Islet of Langerhans (tissue), 1 donor: ENCODE measurements around the gene GLI2.

Experiments
- FAIRE-seq: peaks from one replicate; lab custom pipeline; 2011; peaks lifted over from hg19 to GRCh38; lab: Jason Lieb, UNC

The GLI2 gene

GRCh38 chr2:120738786-120739437 is 3.2 kb downstream of the GLI2 start:
- FAIRE-seq = no peak

- FAIRE-seq = no peak
These were observed 3.9 kb downstream of the GLI2 start for GRCh38 chr2:120739438-120740090.

- FAIRE-seq = no peak
These were observed 4.7 kb downstream of the GLI2 start for GRCh38 chr2:120740375-120740764.

- FAIRE-seq = no peak
These were observed 5.3 kb downstream of the GLI2 start for GRCh38 chr2:120740765-120741524.

- FAIRE-seq = no peak
These were observed 6.2 kb downstream of the GLI2 start for GRCh38 chr2:120741571-120742561.

- FAIRE-seq = no peak
These were observed 8.0 kb downstream of the GLI2 start for GRCh38 chr2:120743657-120744056.

- FAIRE-seq = no peak
These were observed 9.1 kb downstream of the GLI2 start for GRCh38 chr2:120744817-120745216.

GRCh38 chr2:120745420-120746111 is 9.9 kb downstream of the GLI2 start:
- FAIRE-seq = no peak

- FAIRE-seq = no peak
These were observed 10.5 kb downstream of the GLI2 start for GRCh38 chr2:120746144-120746543.

GRCh38 chr2:120747281-120747680 is 11.6 kb downstream of the GLI2 start:
- FAIRE-seq = no peak

GRCh38 chr2:120747706-120748105 is 12.0 kb downstream of the GLI2 start:
- no peak for FAIRE-seq

GRCh38 chr2:120748310-120748709 is 12.6 kb downstream of the GLI2 start:
- no peak for FAIRE-seq

- no peak for FAIRE-seq
These were observed 13.1 kb downstream of the GLI2 start for GRCh38 chr2:120748741-120749140.

- no peak for FAIRE-seq
These were observed 14.1 kb downstream of the GLI2 start for GRCh38 chr2:120749506-120750431.

GRCh38 chr2:120750488-120751210 is 15.0 kb downstream of the GLI2 start:
- no peak for FAIRE-seq

GRCh38 chr2:120751553-120751952 is 15.9 kb downstream of the GLI2 start:
- FAIRE-seq = no peak

- FAIRE-seq = no peak
These were observed 18.6 kb downstream of the GLI2 start for GRCh38 chr2:120754067-120754960.
